Measurements from ENCODE around the gene GINS2. TPM values are rescaled to one million over a fixed set of nuclear protein-coding genes. Genes with fewer than 3 reads are reported as not detected.
A peak's percentile ranks its signal among the peaks of the same experiment; 100 is the strongest.

The GINS2 gene
- total and polyA plus RNA-seq, 2 experiments from 2014 or later, result 40.5 to 44.4 TPM

- peaks cover 3% of the 10 kb centered on the region for H3K79me2 ChIP-seq (replicated peaks; ENCODE audit: insufficient read depth)
- H3K4me1 Mint-ChIP-seq, result peaks cover 8% of the 10 kb centered on the region; the same call in 2 of the 3 replicates
- no peak overlapping the region; the same call in 1 of the 2 replicates for H3K27ac Mint-ChIP-seq
- no peak overlapping the region for H3K4me3 Mint-ChIP-seq
- no peaks in the 10 kb centered on the region for H3K9me2 ChIP-seq (ENCODE audit: insufficient read depth)
- H3F3A ChIP-seq (replicated peaks; ENCODE audit: low read depth), result peaks cover 18% of the 10 kb centered on the region
- no peak for TF ChIP-seq CTCF (conservative IDR thresholded peaks at IDR 0.05; ENCODE audit: low read depth in 2 of 2)
- no peak for TF ChIP-seq NANOG (IDR thresholded peaks at IDR 0.05; ENCODE audit: borderline replicate concordance)
- TF ChIP-seq EZH2phosphoT487 (IDR thresholded peaks at IDR 0.05; ENCODE audit: unreplicated experiment), result no peak
- no peak for TF ChIP-seq ZNF114 (CRISPR knock-in tag; IDR thresholded peaks at IDR 0.05)
- TF ChIP-seq REST (IDR thresholded peaks at IDR 0.05; ENCODE audit: unreplicated experiment), result no peak
- no peak for TF ChIP-seq POLR2AphosphoS5 (IDR thresholded peaks at IDR 0.05; ENCODE audit: low read depth)
- TF ChIP-seq ZNF462 (CRISPR knock-in tag; IDR thresholded peaks at IDR 0.05), result no peak
- TF ChIP-seq STAT1 (IDR thresholded peaks at IDR 0.05; ENCODE audit: unreplicated experiment), result no peak
- TF ChIP-seq ETS1 (IDR thresholded peaks at IDR 0.05), result no peak
- no peaks in the 10 kb centered on the region for H3K9me3 Mint-ChIP-seq
- H3K27ac ChIP-seq (ENCODE audit: low read depth), result no peak overlapping the region
- no peaks in the 10 kb centered on the region for H3K27me3 ChIP-seq (ENCODE audit: insufficient read depth)
- H2AFZ ChIP-seq, result no peak overlapping the region
- H3K4me3 ChIP-seq, result no peak overlapping the region
- peaks cover 51% of the 10 kb centered on the region for H3K36me3 Mint-ChIP-seq (ENCODE audit: low read depth)
- ATAC-seq (peak; percentile 18), DNase-seq (ENCODE audit: low spot score) (no peak)
- peaks cover 10% of the 10 kb centered on the region for H3K27me3 Mint-ChIP-seq (ENCODE audit: insufficient read depth, low read depth, poor library complexity)
- H3K4me1 ChIP-seq (ENCODE audit: insufficient read depth), result no peaks in the 10 kb centered on the region
- H3K4me2 ChIP-seq, result no peak overlapping the region
- peaks cover 13% of the 10 kb centered on the region for H4K20me1 ChIP-seq (replicated peaks; ENCODE audit: insufficient read depth)
- 0 out of 2 replicates have a peak, but pooled peaks cover under 1% of the 10 kb centered on the region for H3K36me3 ChIP-seq (ENCODE audit: insufficient read depth)
Measured at GRCh38 chr16:85652431-85653221, 36.1 kb downstream of the GINS2 start.
